Measurements from ENCODE around the gene MAP2K6. TPM values are rescaled to one million over a fixed set of nuclear protein-coding genes. Genes with fewer than 3 reads are reported as not detected.

Gene MAP2K6
- total RNA-seq, 2 experiments from 2014 or later: 2.4 to 2.7 TPM

DNA sequence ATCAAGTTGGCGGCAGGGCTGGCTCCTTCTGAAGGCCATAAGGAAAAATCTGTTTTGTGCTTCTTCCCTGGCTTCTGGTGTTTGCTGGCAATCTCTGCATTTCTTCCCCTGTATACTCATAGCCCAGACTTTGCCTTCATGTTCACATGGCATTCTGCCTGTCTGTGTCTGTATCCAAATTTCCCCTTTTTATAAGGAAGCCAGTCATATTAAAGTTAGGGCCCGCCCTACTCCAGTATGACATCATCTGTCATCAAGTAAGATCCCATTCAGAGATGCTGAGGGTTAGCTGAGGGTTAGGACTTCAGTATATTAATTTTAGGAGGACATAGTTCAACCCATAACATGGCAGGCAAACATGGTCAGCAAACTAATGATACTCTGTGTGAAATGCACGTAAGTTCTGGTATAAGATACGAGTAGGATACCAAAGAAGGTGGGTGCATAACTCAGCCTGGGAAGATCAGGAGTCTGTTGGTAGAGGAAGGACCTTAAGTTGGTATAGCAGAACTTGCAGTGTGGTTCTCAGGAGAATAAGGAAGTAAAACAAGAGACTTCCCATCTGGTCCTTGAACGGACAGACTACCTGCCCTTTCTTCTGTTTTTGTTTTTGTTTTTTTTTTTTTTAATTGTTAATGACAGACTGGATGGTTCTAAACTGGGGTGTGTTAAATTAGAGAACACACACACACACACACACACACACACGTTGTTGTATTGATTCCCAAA, 13.9 kb downstream of the MAP2K6 start:
- peaks cover 68% of the 10 kb centered on the region for H3K4me1 Mint-ChIP-seq (ENCODE audit: low read depth)
- intact Hi-C loops (cut with micrococcal nuclease): loop anchor here (10.0 kb wide), 1 partner anchor 1134 kb away; the partner anchor contains the start of genes ARSG and SLC16A6
- peaks cover 3% of the 10 kb centered on the region for H3K36me3 Mint-ChIP-seq (ENCODE audit: low read depth)
- DNase-seq: peak; percentile 23
- CTCF ChIA-PET: interaction anchor here (1.5 kb wide), 1 partner anchor 98 kb away, joined by 4 read pairs; no protein-coding TSS in a partner anchor
- H3K27me3 Mint-ChIP-seq (ENCODE audit: low read depth): no peaks in the 10 kb centered on the region
- no peak overlapping the region for H3K4me3 Mint-ChIP-seq
- no peak overlapping the region for H3K27ac Mint-ChIP-seq
- H3K9me3 Mint-ChIP-seq: no peaks in the 10 kb centered on the region

DNA sequence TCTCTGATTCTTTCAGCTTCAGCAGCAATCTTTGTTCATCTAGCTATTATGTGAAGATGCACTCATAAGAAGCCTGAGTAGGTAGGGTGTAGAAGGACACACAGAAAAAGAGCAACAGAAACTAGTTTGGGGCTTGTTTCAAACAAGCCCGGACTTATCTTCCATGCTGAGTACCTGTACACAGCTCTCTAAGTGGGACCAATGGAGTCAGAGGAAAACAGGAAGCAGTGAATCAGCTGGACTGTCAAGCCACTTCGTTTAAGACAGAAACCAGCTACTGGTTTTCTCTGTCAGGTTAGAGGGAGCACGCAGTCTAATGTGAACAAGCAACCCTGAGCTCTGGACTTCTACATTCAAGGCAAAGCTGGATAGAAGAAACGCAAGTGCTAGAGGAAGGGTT, 16.0 kb downstream of the MAP2K6 start:
- Mint-ChIP-seq H3K27me3 (ENCODE audit: low read depth) (no peaks in the 10 kb centered on the region), H3K36me3 (ENCODE audit: low read depth) (peaks cover 3% of the 10 kb centered on the region), H3K9me3 (no peaks in the 10 kb centered on the region), H3K27ac (peak overlapping the region; percentile 76), H3K4me1 (ENCODE audit: low read depth) (peaks cover 61% of the 10 kb centered on the region), H3K4me3 (peak overlapping the region; percentile 10)
- CTCF ChIA-PET: interaction anchor here (2.3 kb wide), 1 partner anchor 35 kb away, joined by 8 read pairs; no protein-coding TSS in a partner anchor
- intact Hi-C loops (cut with micrococcal nuclease): no loop called here
- peak; percentile 35 for DNase-seq

DNA sequence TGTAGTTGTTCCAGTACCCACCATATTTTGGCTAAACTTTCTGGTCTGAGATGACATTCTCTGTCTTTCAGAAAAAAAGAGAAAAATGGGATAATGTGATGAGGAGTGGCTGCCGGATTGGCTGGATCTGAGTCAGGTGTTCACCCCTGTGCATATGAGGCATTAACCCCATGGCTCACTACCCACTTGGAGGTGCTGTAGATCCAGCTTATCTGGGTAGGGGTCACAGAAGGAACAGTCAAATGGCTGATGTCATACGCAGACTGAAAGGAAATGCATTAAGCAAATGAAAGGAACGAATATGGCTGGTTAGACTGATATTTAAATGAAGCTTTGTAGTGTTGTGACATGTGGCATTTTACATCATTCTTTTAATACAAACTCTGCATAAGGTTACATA, 17.3 kb downstream of the MAP2K6 start:
- Mint-ChIP-seq H3K36me3 (ENCODE audit: low read depth) (peaks cover 3% of the 10 kb centered on the region), H3K9me3 (no peaks in the 10 kb centered on the region), H3K4me3 (no peak overlapping the region), H3K4me1 (ENCODE audit: low read depth) (peaks cover 50% of the 10 kb centered on the region), H3K27me3 (ENCODE audit: low read depth) (no peaks in the 10 kb centered on the region), H3K27ac (no peak overlapping the region)
- intact Hi-C loops (cut with micrococcal nuclease): loop anchor here (1.0 kb wide), 1 partner anchor 7 kb away; no protein-coding TSS in a partner anchor
- CTCF ChIA-PET: no interaction called here
- DNase-seq: peak; percentile 27

DNA sequence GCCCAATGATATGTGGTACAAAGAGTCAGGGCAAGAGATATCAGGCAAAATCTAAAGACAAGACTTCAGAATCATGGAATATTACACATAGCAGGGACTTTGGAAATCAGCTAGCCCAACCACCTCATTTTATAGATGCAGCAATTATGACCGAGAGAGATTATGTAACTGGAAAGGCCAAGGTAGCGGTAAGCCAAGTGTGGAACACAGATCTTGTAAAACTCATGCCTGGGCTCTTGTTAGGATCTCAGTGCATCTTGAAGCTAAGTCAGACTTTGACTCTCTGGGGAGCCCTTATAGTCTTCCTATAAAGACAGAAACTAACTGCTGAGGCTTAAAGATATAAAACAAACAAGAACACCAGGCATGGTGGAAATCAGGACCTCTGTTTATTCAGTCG, 18.6 kb downstream of the MAP2K6 start:
- no peak for DNase-seq
- H3K27me3 Mint-ChIP-seq (ENCODE audit: low read depth): no peaks in the 10 kb centered on the region
- no peak overlapping the region for H3K27ac Mint-ChIP-seq
- H3K36me3 Mint-ChIP-seq (ENCODE audit: low read depth): peaks cover 5% of the 10 kb centered on the region
- CTCF ChIA-PET: interaction anchor here (0.8 to 1.5 kb wide), 3 partner anchors 9 to 38 kb away, joined by 3 to 4 read pairs (median 3); partner anchors contain the start of gene MAP2K6
- H3K9me3 Mint-ChIP-seq: no peaks in the 10 kb centered on the region
- no peak overlapping the region for H3K4me3 Mint-ChIP-seq
- peaks cover 42% of the 10 kb centered on the region for H3K4me1 Mint-ChIP-seq (ENCODE audit: low read depth)
- intact Hi-C loops (cut with micrococcal nuclease): no loop called here

DNA sequence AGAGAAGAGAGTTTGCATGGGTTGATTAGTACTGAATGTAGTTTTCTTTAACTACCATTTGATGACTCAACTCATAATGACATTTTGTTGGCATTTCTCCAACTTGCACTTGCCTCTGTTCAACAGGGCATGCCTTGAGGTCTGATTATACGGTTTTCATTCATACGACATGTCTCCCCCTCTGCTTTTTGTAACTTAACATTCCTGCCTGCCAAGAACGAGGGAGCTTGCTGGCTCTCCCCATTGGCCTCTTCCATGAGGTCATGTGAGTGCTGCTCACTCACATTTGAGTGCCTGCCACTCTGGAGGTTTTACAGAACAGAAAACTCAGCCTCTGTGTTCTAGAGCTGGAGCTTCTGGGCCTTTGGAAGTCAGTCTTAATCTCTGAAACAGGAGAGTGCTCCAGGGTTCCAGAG, 19.7 kb downstream of the MAP2K6 start:
- CTCF ChIA-PET: interaction anchor here (0.5 to 1.5 kb wide), 3 partner anchors 10 to 80 kb away, joined by 3 read pairs; partner anchors contain the start of gene MAP2K6

DNA sequence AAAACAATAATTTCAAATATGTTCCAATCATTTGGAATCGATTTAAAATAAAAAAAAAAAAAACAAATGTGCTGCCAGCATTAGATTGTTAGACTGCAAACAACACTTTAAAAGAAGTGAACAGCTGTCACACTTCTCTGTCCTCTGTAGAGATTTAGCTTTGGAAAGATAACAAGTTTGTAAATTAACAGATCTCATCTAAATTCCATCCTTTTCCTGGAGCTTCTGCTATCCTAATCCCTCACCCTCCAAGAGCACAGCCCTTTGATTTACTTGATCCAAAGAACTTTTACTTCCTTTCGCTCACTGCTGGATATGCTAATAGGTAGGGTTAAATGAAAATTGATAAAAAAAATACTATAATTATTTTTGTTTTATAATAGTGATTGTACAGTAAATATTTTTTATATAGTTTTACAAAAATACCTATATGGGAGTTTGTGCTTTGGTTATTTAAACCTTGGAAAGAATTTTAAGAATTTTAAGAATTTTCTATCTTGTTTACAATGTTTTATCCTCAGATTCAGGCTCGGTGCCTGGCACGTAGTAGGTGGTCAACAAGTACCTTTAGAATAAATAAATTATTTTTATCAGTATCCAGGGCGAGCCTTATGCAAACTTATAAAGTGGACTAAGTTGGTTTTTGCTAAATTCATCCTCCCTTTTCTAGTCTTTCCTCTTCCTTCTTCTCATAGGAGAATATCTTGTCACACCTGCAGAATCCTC, 21.6 kb downstream of the MAP2K6 start:
- no peaks in the 10 kb centered on the region for H3K27me3 Mint-ChIP-seq (ENCODE audit: low read depth)
- H3K27ac Mint-ChIP-seq: no peak overlapping the region
- CTCF ChIA-PET: no interaction called here
- intact Hi-C loops (cut with micrococcal nuclease): no loop called here
- H3K36me3 Mint-ChIP-seq (ENCODE audit: low read depth): peaks cover 17% of the 10 kb centered on the region
- no peak for DNase-seq
- no peak overlapping the region for H3K4me3 Mint-ChIP-seq
- H3K9me3 Mint-ChIP-seq: peaks cover 9% of the 10 kb centered on the region
- peaks cover 17% of the 10 kb centered on the region for H3K4me1 Mint-ChIP-seq (ENCODE audit: low read depth)

More for the DNA sequence above, 19.7 kb downstream of the MAP2K6 start:
- DNase-seq: no peak
- peaks cover 8% of the 10 kb centered on the region for H3K36me3 Mint-ChIP-seq (ENCODE audit: low read depth)
- H3K9me3 Mint-ChIP-seq: peaks cover 3% of the 10 kb centered on the region
- H3K4me1 Mint-ChIP-seq (ENCODE audit: low read depth): peaks cover 33% of the 10 kb centered on the region
- H3K4me3 Mint-ChIP-seq: no peak overlapping the region
- intact Hi-C loops (cut with micrococcal nuclease): no loop called here
- H3K27me3 Mint-ChIP-seq (ENCODE audit: low read depth): no peaks in the 10 kb centered on the region
- H3K27ac Mint-ChIP-seq: no peak overlapping the region

DNA sequence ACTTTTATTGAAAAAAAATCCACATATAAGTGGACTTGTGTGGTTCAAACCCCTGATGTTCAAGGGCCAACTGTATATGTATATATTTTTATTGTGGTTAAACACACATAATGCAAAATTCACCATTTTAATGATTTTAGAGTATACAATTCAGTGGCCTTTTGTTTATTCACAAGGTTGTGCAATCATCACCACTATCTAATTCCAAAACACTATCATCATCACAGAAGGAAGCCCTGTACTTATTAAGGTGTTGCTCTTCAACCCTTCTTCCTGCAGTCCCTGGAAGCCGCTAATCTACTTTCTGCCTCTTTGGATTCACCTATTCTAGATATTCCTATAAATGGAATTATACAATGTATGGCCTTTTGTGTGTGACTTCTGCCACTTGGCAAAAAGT, 23.0 kb downstream of the MAP2K6 start:
- CTCF ChIA-PET: interaction anchor here (1.8 kb wide), 1 partner anchor 42 kb away, joined by 5 read pairs; no protein-coding TSS in a partner anchor
- Mint-ChIP-seq H3K27ac (no peak overlapping the region), H3K4me3 (no peak overlapping the region), H3K36me3 (ENCODE audit: low read depth) (peaks cover 17% of the 10 kb centered on the region), H3K4me1 (ENCODE audit: low read depth) (peaks cover 10% of the 10 kb centered on the region), H3K27me3 (ENCODE audit: low read depth) (no peaks in the 10 kb centered on the region), H3K9me3 (peaks cover 9% of the 10 kb centered on the region)
- DNase-seq: no peak
- intact Hi-C loops (cut with micrococcal nuclease): no loop called here

DNA sequence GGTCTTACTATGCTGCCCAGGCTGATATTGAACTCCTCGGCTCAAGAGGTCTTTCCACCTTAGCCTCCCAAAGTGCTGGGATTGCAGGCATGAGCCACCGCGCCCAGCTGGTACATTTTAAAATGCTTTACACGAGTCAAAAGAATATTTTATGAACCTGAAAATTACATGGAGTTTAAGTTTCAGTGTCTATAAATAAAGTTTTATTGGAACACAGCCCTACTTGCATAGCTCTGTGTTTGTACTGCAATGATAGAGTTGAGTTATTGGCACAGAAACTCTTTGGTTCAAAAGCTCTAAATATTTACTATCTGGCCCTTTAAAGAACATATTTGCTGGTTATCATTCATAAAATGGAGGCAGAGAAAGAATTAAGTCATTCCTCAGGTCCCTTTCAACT, 24.3 kb downstream of the MAP2K6 start:
- intact Hi-C loops (cut with micrococcal nuclease): loop anchor here (1.0 kb wide), 1 partner anchor 7 kb away; no protein-coding TSS in a partner anchor
- Mint-ChIP-seq H3K27ac (no peak overlapping the region), H3K36me3 (ENCODE audit: low read depth) (peaks cover 17% of the 10 kb centered on the region), H3K4me1 (ENCODE audit: low read depth) (peaks cover 6% of the 10 kb centered on the region), H3K4me3 (no peak overlapping the region), H3K27me3 (ENCODE audit: low read depth) (no peaks in the 10 kb centered on the region), H3K9me3 (peaks cover 9% of the 10 kb centered on the region)
- CTCF ChIA-PET: interaction anchor here (1.8 kb wide), 1 partner anchor 43 kb away, joined by 5 read pairs; no protein-coding TSS in a partner anchor
- DNase-seq: no peak

DNA sequence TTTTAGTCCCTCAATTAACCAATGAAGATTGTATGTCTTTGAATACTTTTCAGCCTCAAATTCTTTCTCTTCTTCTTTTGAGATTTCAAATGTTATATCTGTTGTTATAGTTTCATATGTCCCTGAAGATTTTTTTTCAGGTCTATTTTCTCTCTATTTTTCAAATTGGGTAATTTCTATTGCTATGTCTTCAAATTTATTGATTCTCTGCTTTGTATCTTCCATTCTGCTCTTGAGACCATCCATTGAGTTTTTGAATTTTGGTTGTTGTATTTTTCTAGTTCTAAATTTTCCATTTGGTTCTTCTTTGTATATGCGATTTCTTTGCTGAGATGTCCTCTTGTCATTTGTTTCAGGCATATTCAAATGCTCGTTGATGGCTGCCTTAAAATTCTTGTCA, 26.7 kb downstream of the MAP2K6 start:
- H3K36me3 Mint-ChIP-seq (ENCODE audit: low read depth): peaks cover 17% of the 10 kb centered on the region
- peaks cover 9% of the 10 kb centered on the region for H3K9me3 Mint-ChIP-seq
- DNase-seq: no peak
- no peak overlapping the region for H3K4me3 Mint-ChIP-seq
- intact Hi-C loops (cut with micrococcal nuclease): no loop called here
- no peak overlapping the region for H3K27ac Mint-ChIP-seq
- H3K4me1 Mint-ChIP-seq (ENCODE audit: low read depth): peaks cover 12% of the 10 kb centered on the region
- H3K27me3 Mint-ChIP-seq (ENCODE audit: low read depth): no peaks in the 10 kb centered on the region
- CTCF ChIA-PET: no interaction called here

DNA sequence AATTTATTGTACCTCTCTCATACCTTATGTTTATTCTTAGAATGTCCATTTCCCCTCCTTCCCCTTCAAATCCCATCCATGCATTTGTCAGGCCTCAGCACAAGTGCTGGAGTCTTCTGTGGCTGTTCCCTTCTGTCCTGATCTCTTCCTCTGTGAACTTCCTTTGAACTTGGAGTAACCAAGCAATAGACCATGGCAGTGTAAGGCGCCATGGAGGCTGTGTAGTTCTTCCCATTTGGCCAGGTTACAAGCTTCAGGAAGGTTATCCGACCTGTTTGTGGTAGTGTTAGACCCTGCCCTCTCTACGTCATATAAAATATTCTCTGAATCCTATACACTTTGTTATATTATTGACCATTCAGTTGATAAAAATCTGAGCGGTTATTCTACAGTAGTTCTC, 28.6 kb downstream of the MAP2K6 start:
- no peak for DNase-seq
- H3K27ac Mint-ChIP-seq: no peak overlapping the region
- H3K36me3 Mint-ChIP-seq (ENCODE audit: low read depth): peaks cover 16% of the 10 kb centered on the region
- H3K4me3 Mint-ChIP-seq: no peak overlapping the region
- CTCF ChIA-PET: no interaction called here
- no peaks in the 10 kb centered on the region for H3K27me3 Mint-ChIP-seq (ENCODE audit: low read depth)
- intact Hi-C loops (cut with micrococcal nuclease): no loop called here
- peaks cover 9% of the 10 kb centered on the region for H3K9me3 Mint-ChIP-seq
- H3K4me1 Mint-ChIP-seq (ENCODE audit: low read depth): peaks cover 15% of the 10 kb centered on the region

DNA sequence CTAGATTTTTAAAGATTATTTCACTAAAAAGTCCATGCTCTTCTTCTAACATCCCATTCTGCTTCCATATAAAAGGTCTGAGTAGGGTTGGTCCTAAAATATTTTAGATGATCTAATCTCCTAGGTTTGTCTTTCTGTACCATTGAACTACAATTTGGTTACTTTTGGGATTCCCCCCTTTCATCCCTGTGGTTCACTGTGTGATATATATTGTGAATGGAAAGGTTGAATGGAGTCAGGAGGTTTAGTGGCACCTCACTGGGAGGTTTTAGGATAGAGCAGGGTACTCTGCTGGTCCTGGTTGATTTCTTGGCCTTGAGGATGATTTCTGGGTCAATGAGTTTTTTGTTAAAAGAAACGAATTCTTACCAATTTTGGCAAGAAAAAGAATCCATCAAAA, 29.5 kb downstream of the MAP2K6 start:
- no peaks in the 10 kb centered on the region for H3K27me3 Mint-ChIP-seq (ENCODE audit: low read depth)
- H3K4me1 Mint-ChIP-seq (ENCODE audit: low read depth): peaks cover 15% of the 10 kb centered on the region
- peaks cover 21% of the 10 kb centered on the region for H3K36me3 Mint-ChIP-seq (ENCODE audit: low read depth)
- CTCF ChIA-PET: interaction anchor here (0.5 to 1.2 kb wide), 2 partner anchors 49 to 116 kb away, joined by 3 to 5 read pairs; no protein-coding TSS in a partner anchor
- H3K4me3 Mint-ChIP-seq: no peak overlapping the region
- intact Hi-C loops (cut with micrococcal nuclease): no loop called here
- no peak overlapping the region for H3K27ac Mint-ChIP-seq
- peaks cover 7% of the 10 kb centered on the region for H3K9me3 Mint-ChIP-seq
- no peak for DNase-seq

DNA sequence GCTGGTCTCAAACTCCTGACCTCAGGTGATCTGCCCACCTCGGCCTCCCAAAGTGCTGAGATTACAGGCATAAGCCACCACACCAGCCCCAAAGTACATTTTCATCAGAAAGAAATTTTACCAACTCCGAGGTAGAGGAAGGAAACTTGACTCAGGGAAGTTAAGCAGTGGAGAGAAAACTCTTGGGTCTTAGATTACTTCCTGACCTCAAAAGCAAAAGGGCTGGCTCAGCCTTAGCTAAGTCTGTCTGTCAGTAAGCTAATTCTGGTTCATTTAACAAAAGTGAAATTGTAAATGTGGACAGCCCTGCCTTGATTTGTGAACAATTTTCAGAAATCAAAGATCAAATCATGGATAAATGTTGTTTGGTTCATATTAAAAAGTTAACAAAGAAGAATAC, 30.6 kb downstream of the MAP2K6 start:
- CTCF ChIA-PET: interaction anchor here (1.2 kb wide), 1 partner anchor 50 kb away, joined by 5 read pairs; no protein-coding TSS in a partner anchor
- H3K27me3 Mint-ChIP-seq (ENCODE audit: low read depth): no peaks in the 10 kb centered on the region
- no peak overlapping the region for H3K4me3 Mint-ChIP-seq
- intact Hi-C loops (cut with micrococcal nuclease): loop anchor here (5.0 kb wide), 1 partner anchor 57 kb away; no protein-coding TSS in a partner anchor
- H3K27ac Mint-ChIP-seq: no peak overlapping the region
- H3K9me3 Mint-ChIP-seq: no peaks in the 10 kb centered on the region
- H3K36me3 Mint-ChIP-seq (ENCODE audit: low read depth): peaks cover 16% of the 10 kb centered on the region
- DNase-seq: no peak
- peaks cover 15% of the 10 kb centered on the region for H3K4me1 Mint-ChIP-seq (ENCODE audit: low read depth)

Measured in activated naive CD4-positive, alpha-beta T cell treated with anti-CD3 and anti-CD28 coated beads for 36 hours (primary cell).